ENCODE measurements around the gene HADH. TPM values are rescaled to one million over a fixed set of nuclear protein-coding genes. Genes with fewer than 3 reads are reported as not detected.

The HADH gene
- total and polyA plus RNA-seq, 4 donors, result 37.6 to 43.9 (median 40.6) TPM

- ATAC-seq (ENCODE audit: insufficient read depth, low FRiP score), result no peak
- no peaks in the 10 kb centered on the region for H3K27me3 ChIP-seq (ENCODE audit: control insufficient read depth in 3 of 3, insufficient read depth in 3 of 3, low read length in 2 of 3)
- WGBS, 2 donors, result 48 to 50% methylated on average over 2 of the region's 2 CpGs
These were observed 29.1 kb downstream of the HADH start for GRCh38 chr4:108018884-108019187.

GRCh38 chr4:108024085-108024877 is 34.6 kb downstream of the HADH start:
- 83 to 89% methylated on average over 5 of the region's 5 CpGs for WGBS, 2 donors
- no peaks in the 10 kb centered on the region for H3K27me3 ChIP-seq (ENCODE audit: control insufficient read depth in 3 of 3, insufficient read depth in 3 of 3, low read length in 2 of 3)
- TF ChIP-seq CTCF (IDR thresholded peaks at IDR 0.05; ENCODE audit: control extremely low read depth, extremely low read depth), result no peak
- ATAC-seq (ENCODE audit: insufficient read depth, low FRiP score) (no peak), DNase-seq (no peak)
- H3K27ac ChIP-seq (ENCODE audit: low read depth in 1 of 2, low read length in 1 of 2), result no peak overlapping the region
- H3K9me3 ChIP-seq (ENCODE audit: control insufficient read depth in 4 of 4, insufficient read depth in 3 of 4, low read length in 3 of 4), result peaks cover 0 to 2% (median 0%) of the 10 kb centered on the region in 4 donors
- H3K4me1 ChIP-seq (ENCODE audit: control insufficient read depth in 5 of 5, insufficient read depth in 5 of 5, low read length in 5 of 5), result no peaks in the 10 kb centered on the region
- H3K36me3 ChIP-seq (ENCODE audit: control insufficient read depth in 4 of 4, insufficient read depth in 4 of 4, low read length in 4 of 4), result peaks cover 26 to 36% (median 32%) of the 10 kb centered on the region in 4 donors
- H3K4me3 ChIP-seq, result no peak overlapping the region
- H3K9ac ChIP-seq (ENCODE audit: insufficient read depth in 1 of 2, low read length in 2 of 2), result no peak overlapping the region

More at GRCh38 chr4:108018884-108019187, 29.1 kb downstream of the HADH start:
- Histone ChIP-seq H3K36me3 (ENCODE audit: control insufficient read depth in 4 of 4, insufficient read depth in 4 of 4, low read length in 4 of 4) (peaks cover 12 to 35% (median 27%) of the 10 kb centered on the region in 4 donors), H3K9ac (ENCODE audit: insufficient read depth in 1 of 2, low read length in 2 of 2) (no peak overlapping the region), H3K27ac (ENCODE audit: low read depth in 1 of 2, low read length in 1 of 2) (no peak overlapping the region), H3K9me3 (ENCODE audit: control insufficient read depth in 4 of 4, insufficient read depth in 3 of 4, low read length in 3 of 4) (peaks cover 0 to 2% (median 0%) of the 10 kb centered on the region in 4 donors), H3K4me1 (ENCODE audit: control insufficient read depth in 5 of 5, insufficient read depth in 5 of 5, low read length in 5 of 5) (peaks cover 0 to 1% (median 0%) of the 10 kb centered on the region in 5 donors), H3K4me3 (no peak overlapping the region)
- TF ChIP-seq CTCF (IDR thresholded peaks at IDR 0.05; ENCODE audit: control extremely low read depth, extremely low read depth), result no peak
- DNase-seq, result no peak

GRCh38 chr4:108024878-108025165 is 35.1 kb downstream of the HADH start:
- peaks cover 0 to 2% (median 0%) of the 10 kb centered on the region in 4 donors for H3K9me3 ChIP-seq (ENCODE audit: control insufficient read depth in 4 of 4, insufficient read depth in 3 of 4, low read length in 3 of 4)
- no peaks in the 10 kb centered on the region for H3K27me3 ChIP-seq (ENCODE audit: control insufficient read depth in 3 of 3, insufficient read depth in 3 of 3, low read length in 2 of 3)
- H3K27ac ChIP-seq (ENCODE audit: low read depth in 1 of 2, low read length in 1 of 2), result no peak overlapping the region
- no peak overlapping the region for H3K9ac ChIP-seq (ENCODE audit: insufficient read depth in 1 of 2, low read length in 2 of 2)
- DNase-seq, result no peak
- no peak for ATAC-seq (ENCODE audit: insufficient read depth, low FRiP score)
- TF ChIP-seq CTCF (IDR thresholded peaks at IDR 0.05; ENCODE audit: control extremely low read depth, extremely low read depth), result no peak
- no peaks in the 10 kb centered on the region for H3K4me1 ChIP-seq (ENCODE audit: control insufficient read depth in 5 of 5, insufficient read depth in 5 of 5, low read length in 5 of 5)
- H3K4me3 ChIP-seq, result no peak overlapping the region
- H3K36me3 ChIP-seq (ENCODE audit: control insufficient read depth in 4 of 4, insufficient read depth in 4 of 4, low read length in 4 of 4), result peaks cover 26 to 36% (median 29%) of the 10 kb centered on the region in 4 donors
